ENCODE measurements around the gene COIL. TPM values are rescaled to one million over a fixed set of nuclear protein-coding genes. Genes with fewer than 3 reads are reported as not detected.

Gene COIL
- total RNA-seq, 4 donors from 2014 or later, result 8.2 to 15.2 (median 10.0) TPM

DNA sequence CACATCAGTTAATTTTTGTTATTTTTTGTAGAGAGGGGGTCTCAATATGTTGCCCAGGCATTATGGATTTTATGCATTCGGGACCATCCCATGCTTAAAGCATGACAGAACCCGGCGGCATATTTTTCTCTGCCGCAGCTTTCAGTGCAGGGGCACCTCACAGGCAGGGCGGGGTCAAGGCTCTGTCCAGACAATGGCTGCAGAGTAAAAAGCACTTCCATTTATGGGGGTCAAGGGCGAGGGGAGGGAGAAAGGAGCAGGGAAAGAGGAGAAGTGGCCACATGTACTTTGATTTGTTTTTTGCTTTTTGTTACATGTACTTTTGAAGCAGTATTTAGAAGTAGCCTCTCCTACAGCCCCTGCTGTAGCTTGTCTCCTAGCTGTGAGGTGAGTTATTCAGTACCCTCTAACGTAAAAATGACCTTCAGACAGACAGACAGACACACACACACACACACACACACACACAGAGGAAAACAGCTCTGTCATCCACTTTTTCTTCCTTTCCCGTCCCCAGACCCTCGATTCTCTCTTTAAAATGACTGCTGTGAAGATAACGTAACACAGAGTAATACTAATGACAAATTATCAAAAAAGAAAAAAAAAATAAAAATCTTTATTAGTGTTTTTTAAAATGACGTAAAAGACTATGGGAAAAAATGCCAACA is 16.2 kb upstream of the COIL start:
- TF ChIP-seq, protein P1, sequence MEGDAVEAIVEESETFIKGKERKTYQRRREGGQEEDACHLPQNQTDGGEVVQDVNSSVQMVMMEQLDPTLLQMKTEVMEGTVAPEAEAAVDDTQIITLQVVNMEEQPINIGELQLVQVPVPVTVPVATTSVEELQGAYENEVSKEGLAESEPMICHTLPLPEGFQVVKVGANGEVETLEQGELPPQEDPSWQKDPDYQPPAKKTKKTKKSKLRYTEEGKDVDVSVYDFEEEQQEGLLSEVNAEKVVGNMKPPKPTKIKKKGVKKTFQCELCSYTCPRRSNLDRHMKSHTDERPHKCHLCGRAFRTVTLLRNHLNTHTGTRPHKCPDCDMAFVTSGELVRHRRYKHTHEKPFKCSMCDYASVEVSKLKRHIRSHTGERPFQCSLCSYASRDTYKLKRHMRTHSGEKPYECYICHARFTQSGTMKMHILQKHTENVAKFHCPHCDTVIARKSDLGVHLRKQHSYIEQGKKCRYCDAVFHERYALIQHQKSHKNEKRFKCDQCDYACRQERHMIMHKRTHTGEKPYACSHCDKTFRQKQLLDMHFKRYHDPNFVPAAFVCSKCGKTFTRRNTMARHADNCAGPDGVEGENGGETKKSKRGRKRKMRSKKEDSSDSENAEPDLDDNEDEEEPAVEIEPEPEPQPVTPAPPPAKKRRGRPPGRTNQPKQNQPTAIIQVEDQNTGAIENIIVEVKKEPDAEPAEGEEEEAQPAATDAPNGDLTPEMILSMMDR (IDR thresholded peaks at IDR 0.05; ENCODE audit: low read depth), result no peak

DNA sequence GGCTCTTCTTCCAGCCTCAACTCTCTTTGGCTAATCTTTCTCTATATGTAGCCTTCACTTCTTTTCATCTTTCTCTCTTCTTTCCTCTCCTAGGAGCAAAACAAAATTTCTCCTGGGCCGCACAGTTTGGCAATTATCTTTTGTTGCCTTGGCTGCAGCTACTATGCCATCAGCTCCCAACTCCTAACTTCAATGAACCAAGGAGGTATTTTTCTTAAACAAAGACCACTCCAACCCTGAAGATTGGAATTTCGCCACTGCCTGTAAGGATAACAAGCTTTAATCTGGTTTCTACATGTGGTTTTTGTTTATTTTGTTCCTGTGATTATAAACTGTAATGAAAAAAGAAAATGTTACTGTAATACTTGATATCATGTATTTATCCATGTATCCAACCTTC is 14.8 kb upstream of the COIL start:
- TF ChIP-seq, protein P1 (IDR thresholded peaks at IDR 0.05; ENCODE audit: low read depth), result no peak

DNA sequence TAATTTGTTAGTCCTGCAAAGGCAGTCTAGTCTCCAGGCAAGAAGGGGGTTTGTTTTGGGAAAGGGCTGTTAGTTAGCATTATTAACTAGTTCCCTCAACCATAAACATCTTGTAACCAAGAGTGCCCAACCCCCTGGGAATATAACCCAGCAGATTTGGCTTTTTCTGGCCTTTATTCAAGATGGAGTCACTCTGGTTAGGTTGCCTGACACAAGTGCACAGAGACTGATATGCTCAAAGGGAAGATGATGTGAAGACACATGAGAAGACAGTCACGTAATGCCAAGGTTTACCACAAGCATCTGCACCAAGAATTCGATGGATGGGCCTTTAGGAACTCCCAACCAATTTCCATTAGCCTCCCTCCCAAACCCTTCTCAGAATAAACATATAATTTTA is 13.2 kb upstream of the COIL start:
- TF ChIP-seq, protein P1 (IDR thresholded peaks at IDR 0.05; ENCODE audit: low read depth), result no peak

DNA sequence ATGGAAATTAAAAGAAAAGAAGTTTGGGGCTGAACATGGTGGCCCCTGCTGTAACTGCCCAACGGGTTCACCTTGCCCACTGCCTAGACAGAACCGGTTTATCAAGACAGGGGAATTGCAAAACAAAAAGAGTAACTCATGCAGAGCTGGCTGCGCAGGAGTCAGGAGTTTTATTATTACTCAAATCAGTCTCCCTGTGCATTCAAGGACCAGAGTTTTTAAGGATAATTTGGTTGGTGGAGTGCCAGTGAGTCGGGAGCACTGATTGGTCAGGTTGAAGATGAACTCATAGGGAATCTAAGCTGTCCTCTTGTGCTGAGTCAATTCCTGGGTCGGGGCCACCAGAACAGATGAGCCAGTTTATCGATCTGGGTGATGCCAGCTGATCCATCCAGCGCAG is 12.7 kb upstream of the COIL start:
- TF ChIP-seq, protein P1 (IDR thresholded peaks at IDR 0.05; ENCODE audit: low read depth), result no peak

DNA sequence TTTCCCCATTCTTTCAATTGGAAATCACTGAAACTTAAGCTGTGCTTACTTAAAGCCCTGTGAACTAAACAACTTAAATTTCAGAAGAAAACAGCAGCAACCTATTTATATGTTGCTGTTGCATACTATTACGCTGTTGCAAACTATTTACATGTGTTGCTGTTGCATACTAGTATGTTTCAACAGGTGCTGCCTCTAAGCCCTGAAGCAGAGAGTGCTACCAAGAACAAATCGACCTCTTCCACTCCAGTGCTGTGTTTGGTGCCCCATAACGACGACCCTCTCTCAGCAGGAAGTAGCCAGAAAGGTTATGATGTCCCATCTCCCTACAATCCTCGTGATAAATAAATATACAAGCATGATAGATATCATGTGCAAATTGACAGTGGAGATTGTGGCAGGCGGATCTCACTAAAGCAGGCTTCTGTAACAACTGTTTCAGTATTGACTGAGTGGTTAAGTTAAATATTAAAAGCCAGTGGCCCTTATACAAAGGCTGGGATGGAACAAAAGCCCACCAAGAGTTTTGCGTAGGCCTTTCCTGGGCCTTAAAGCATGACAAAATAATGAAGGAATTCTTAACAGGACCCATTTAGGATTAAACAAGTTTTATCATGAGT is 11.4 kb upstream of the COIL start:
- TF ChIP-seq, protein P1 (IDR thresholded peaks at IDR 0.05; ENCODE audit: low read depth), result no peak

DNA sequence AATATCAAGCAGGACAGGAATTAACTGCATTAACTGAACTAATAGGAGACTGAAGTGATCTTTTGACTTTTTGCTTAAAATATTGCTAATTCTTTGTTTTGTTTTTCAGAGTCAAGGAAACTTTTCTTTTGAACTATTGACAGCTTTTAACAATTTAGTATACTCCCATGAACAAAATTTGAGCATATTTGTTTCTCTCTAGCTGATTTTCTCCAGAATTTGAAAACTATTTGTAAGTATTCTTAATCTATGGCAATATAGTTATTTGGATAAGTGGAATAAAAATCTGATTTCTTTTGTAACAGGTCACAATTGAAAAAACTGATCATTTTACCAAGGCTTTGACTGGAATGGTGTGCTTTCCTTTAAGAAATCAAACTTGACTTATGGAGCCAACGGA is 10.1 kb upstream of the COIL start:
- TF ChIP-seq, protein P1 (IDR thresholded peaks at IDR 0.05; ENCODE audit: low read depth), result no peak

DNA sequence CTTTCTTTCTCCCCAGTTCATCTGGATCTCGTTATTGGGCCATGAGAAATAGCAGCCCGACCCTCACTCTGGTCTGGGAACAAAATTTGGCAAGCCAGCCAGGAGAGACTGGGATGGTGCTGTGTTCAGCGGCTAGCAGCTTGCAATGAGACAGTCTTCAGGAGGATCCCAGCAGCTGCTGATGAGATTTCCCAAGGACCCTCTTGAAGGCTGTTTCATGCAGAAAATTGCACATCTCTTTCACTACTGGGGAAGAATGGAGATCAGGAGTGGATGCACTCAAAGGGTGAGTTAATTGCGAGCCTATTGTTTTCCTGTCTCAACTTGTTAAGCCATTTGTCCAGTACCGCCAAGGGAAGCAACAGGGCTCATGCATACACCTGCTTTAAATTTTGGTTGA is 5.5 kb upstream of the COIL start:
- TF ChIP-seq, protein P1 (IDR thresholded peaks at IDR 0.05; ENCODE audit: low read depth), result no peak

All from subcutaneous adipose tissue (tissue), 4 donors.